Measurements from ENCODE around the gene TSEN54.

DNA sequence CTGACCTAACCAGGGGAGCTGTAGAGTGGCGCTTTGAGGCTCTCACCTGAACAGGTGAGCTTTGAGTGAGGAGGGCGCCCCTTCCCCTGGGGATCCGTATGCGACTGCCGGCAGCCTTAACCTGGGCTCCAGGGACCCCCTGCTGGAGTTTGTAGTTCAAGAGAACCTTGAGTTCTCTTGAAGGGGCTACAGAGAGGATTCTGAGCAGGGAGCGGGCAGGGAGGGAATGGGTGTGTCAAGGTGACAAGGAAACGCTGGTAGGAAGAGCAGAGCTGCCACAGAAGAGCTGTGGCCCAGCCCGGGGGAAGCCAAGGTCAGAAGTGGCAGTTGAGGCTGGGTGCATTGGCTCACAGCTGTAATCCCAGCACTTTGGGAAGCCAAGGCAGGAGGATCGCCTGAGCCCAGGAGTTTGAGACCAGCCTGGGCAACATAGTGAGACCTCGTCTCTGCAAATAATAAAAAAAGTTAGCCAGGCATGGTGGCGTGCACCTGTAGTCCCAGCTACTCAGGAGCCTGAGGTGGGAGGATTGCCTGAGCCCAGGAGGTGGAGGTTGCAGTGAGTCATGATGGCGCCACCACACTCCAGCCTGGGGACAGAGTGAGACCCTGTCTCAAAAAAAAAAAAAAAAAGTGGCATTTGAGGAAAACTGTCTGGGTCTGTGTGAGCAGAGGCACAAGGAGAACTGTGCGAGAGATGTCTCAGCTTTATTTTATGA, 10.4 kb downstream of the TSEN54 start:
- TF ChIP-seq, protein P1, sequence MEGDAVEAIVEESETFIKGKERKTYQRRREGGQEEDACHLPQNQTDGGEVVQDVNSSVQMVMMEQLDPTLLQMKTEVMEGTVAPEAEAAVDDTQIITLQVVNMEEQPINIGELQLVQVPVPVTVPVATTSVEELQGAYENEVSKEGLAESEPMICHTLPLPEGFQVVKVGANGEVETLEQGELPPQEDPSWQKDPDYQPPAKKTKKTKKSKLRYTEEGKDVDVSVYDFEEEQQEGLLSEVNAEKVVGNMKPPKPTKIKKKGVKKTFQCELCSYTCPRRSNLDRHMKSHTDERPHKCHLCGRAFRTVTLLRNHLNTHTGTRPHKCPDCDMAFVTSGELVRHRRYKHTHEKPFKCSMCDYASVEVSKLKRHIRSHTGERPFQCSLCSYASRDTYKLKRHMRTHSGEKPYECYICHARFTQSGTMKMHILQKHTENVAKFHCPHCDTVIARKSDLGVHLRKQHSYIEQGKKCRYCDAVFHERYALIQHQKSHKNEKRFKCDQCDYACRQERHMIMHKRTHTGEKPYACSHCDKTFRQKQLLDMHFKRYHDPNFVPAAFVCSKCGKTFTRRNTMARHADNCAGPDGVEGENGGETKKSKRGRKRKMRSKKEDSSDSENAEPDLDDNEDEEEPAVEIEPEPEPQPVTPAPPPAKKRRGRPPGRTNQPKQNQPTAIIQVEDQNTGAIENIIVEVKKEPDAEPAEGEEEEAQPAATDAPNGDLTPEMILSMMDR (IDR thresholded peaks at IDR 0.05): no peak
- no peak for TF ChIP-seq POLR2A (IDR thresholded peaks at IDR 0.05)
